HS-5 (cell line): ENCODE results near the gene BDH1.

Experiments
- DNase-seq: peaks from one replicate; pipeline ENCODE4 v3.0.0-alpha.2; 2012; ENCODE audit warnings: low read depth

The BDH1 gene

GRCh38 chr3:197547306-197548011 lies 8.3 kb downstream of the BDH1 start:
- DNase-seq = no peak

DNA sequence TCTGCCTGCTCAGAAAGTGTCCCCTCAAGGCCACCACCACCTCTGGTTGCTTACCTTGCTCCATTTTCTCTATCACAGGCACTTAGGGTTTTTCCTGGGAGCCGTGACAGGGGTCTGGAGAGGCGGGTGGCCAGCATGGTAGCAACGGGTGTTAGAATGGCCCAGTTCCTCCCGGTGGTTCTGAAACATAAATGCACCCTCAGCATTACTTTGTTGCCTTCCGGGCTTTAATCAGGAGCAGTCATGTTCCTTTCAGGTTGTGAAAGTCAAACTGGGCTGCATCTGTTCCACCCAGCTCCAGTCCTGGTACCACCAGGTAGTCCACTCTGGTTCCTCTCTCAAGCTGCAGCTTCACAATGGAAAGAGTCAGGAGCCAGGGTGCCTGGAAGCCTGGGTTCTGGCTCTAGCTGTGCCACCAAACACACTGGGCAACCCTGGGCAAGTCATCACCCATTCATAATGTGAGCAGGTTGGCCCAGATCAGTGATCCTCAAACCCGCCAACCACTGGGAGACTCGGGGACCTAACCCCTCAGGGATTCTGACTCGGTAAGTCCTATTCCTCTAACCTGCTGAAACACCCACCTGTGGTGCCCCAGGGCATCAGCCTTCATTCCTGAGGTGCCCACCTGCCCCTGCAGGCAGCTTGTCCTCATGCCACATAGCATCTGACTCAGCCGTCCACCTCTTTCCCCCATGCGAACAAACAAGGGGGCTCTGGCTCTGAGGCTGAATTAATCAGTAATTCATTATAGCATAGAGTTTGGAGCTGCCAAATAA lies 9.3 kb downstream of the BDH1 start:
- DNase-seq = no peak

DNA sequence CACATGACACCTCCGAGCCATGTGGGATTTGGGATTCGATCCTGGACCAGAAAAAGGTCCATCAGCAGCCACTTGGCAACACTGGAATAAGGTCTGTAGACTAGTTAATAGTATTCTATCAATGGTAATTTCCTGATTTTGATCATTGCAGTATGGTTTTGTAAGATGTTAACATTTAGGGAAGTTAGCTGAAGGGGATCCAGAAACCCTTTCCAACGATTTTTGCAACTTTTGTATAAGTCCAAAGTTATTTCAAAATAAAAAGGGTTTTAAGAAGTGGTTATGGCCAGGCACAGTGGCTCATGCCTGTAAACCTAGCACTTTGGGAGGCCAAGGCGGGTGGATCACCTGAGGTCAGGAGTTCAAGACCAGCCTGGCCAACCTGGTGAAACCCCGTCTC lies 10.2 kb downstream of the BDH1 start:
- no peak for DNase-seq

DNA sequence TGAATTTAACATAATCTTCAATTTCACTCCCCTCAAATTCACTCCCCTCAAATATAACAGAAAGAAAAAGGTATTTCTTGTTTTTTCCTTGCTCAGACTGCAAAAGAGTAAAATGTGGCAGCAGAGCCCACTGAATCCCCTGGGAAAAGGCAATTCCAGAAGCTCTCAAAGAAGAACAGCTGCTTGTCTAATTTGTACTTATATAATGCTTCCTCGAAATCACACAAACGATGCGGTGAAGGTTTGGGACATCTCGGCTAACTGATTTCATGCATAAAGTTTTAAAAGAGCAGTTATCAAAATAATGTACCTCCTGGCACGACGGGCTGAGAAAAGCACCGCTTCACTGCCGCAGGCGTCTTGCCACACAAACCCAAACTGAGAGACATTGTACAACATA lies 10.7 kb downstream of the BDH1 start:
- no peak for DNase-seq

DNA sequence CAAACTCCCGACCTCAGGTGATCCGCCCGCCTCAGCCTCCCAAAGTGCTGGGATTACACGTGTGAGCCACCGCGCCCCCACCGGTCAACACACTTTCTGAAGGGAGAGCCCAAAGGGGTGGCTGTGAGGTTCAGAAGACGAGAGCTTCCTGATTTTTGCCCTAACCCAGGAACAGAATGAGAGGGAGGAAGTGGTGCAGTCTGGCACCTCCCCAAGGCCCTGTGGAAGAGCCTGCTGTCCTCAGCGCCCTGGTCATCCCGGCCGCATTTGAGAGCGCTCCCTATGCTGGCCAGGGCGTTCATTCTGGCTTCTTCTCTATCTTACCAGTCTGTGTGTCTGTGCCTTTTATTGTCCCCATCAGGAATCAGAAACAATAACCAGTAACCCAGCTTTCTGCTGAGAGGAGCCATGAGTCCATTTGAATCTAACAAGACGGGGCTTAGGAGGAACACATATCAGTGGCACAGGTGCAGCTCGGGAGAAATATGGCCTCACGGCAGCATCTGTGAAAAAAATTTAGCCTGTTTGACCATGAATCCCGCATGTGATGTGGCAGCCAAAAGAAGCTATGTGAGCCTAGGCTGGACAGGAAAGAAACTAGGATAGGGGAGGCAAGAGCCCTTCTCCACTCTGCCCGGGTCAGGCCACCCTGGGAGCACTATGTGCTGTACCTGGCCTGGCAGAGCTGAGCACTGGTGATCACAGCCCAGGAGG lies 12.9 kb downstream of the BDH1 start:
- no peak for DNase-seq

DNA sequence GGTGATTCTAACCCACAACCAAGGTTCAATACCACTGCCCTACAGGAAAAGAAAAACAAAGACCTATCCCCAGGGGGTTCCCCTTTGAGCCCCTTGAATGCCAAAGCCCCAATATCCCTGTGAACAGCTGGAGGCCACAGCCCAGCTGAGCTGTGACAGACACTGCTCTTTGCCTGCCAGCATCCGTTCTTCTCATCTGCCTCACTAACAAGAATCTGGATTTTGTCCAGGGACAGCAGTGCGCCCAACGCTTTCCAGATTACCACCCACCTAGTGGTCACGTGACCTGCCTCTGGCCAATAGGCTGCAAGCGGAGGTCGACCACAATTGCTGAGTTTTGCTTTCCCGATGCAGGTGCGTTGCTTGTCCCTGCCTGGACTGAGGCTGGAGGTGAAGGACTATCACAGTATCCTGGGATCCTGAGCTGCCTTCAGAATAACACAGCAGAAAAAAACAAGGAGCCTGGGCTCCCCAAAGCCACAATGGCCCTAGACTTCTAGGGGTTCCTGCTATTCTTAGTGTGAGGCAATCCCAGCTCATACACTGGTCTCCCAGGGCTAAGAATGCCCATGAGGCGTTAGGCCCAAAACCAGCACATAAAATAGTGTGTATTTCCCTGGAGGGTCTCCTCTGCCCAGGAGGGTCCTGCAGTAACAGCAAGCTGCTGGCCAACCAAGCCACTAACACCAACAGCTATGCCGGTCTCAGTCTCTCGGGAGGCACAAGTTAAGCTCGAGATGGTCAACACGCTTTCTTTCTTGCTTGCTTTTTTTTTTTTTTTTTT lies 13.8 kb downstream of the BDH1 start:
- DNase-seq = no peak

GRCh38 chr3:197540961-197541377 lies 14.8 kb downstream of the BDH1 start:
- no peak for DNase-seq

GRCh38 chr3:197539651-197540051 lies 16.1 kb downstream of the BDH1 start:
- DNase-seq = no peak

- no peak for DNase-seq
These were observed 21.6 kb downstream of the BDH1 start for GRCh38 chr3:197533927-197534725.

DNA sequence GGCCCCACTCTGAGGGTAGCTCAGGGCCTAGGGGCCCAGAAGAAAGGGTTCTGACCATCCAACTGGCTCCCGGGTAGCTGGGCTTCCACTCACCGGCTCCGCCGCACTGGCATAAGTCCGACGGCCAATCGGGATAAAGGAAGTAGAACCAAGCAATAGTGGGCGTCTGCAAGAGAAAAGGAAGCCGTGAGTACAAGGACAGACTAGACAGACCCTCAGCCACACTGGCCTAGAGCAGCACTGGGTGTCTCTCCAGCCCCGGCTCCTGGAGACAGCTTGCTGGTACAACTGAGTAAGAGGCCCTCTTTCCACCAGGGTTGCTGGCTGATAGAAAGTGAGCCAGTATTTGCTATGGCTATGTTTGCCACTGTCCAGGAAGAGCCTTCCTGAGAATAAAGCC lies 22.4 kb downstream of the BDH1 start:
- no peak for DNase-seq

GRCh38 chr3:197532388-197532787 lies 23.4 kb downstream of the BDH1 start:
- DNase-seq = no peak

DNA sequence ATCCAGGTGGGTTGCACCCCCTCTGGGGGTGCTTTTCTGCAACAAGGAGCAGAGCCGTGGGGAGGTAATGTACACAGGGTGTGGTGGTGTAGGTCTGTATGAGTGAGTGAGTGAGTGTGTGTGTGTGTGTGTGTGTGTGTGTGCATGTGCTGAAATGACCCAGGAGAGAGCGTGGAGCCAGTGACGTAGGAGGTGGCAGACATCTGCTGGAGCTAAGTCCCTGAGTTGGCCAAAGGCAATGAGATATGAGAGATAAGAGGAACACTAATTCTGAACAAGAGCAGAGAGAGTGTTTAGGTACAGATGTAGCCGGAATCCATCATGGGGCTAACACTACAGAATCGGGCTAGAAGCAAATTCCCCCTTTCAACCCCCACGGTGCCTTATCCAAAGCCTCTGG lies 27.6 kb downstream of the BDH1 start:
- DNase-seq = no peak

GRCh38 chr3:197527569-197527968 lies 28.2 kb downstream of the BDH1 start:
- no peak for DNase-seq

DNA sequence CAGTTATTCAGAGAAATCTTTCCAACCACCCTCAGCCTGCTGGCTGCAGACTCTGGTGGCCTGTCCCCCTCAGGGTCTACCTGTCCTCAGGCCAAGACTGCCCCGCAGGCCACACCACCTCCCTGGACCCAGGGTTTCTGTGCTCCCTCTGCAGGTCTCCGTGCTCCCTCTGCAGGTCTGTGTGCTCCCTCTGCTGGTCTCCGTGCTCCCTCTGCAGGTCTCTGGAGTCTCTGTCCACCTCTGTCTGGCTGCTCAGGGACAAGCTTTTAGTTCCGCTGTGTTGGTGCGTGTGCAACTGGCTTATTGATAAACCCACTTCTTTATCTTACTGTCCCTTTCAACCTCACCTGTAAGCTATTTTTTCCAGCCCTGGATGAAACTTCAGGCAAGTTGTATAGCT lies 30.1 kb downstream of the BDH1 start:
- no peak for DNase-seq

- no peak for DNase-seq
These were observed 31.6 kb downstream of the BDH1 start for GRCh38 chr3:197524128-197524527.

DNA sequence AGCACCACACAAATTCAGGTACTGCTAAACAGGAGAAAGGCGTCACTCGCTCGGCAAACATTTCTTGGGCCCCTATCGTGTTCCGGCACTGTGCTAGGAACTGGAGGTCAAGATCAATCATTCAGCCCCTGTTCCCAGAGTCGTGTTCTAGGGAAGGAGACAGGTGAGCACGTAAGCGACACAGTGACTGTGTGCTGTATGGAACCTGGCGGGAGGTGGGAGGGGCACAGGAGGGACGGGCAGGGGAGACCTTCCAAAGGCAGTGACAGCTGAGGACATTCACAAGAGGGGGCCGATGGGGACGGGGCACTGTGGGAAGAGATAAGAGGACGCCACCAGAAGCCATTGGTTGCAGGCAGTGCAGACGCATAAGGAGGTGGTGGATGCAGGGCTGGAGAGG lies 32.2 kb downstream of the BDH1 start:
- no peak for DNase-seq

DNA sequence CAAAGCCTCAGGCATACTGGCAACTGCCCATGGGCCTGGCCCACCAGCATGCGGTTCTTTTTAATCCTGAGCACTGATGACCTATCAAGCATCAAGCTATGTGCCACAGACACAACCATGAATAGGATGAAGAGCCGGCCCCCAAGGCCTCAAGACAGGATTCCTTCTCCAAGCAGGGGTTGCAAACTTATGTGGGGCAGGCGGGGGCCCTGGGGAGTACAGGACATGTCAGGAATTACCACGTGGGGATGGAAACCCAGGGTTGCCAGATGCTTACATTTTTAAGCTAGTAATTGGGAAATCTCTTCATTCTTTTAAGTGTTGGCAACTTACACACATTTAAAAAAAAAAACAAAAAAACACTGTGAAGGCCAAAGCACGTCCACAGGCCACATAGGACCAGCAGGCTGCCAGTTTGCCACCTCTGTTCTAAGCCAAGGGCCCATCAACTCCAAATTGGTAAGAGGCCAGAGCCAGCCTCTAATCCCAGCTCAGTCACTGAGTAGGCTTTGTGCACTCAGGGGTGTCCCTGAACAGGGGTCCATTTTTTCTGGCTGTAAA lies 32.8 kb downstream of the BDH1 start:
- DNase-seq = no peak

GRCh38 chr3:197522183-197522715 lies 33.5 kb downstream of the BDH1 start:
- DNase-seq = no peak

GRCh38 chr3:197521277-197522182 lies 34.2 kb downstream of the BDH1 start:
- DNase-seq = no peak
